Mesothelial cell of epicardium (in vitro differentiated cells): ENCODE measurements around the gene CACNB4. TPM values are rescaled to one million over a fixed set of nuclear protein-coding genes. Genes with fewer than 3 reads are reported as not detected.

Experiments used
- DNase-seq, 2 experiments: peaks; one replicate each; pipeline ENCODE4 v3.0.0; 2021; ENCODE audit warnings: low spot score in 2 of 2; ENCODE audit not compliant: unreplicated experiment in 2 of 2
- H3K27ac Mint-ChIP-seq: 2 replicates; pipeline ENCODE4 v1.8.0; 2021; ENCODE audit warnings: mixed read lengths
- H3K27me3 Mint-ChIP-seq: 2 replicates; pipeline ENCODE4 v1.8.0; 2021; ENCODE audit warnings: low read depth, mixed read lengths
- H3K36me3 Mint-ChIP-seq: 2 replicates; pipeline ENCODE4 v1.8.0; 2021; ENCODE audit warnings: mixed read lengths
- H3K4me1 Mint-ChIP-seq: 2 replicates; pipeline ENCODE4 v1.8.0; 2021; ENCODE audit warnings: mixed read lengths
- H3K4me3 Mint-ChIP-seq: 2 replicates; pipeline ENCODE4 v1.8.0; 2021; ENCODE audit warnings: mild to moderate bottlenecking, moderate library complexity, mixed read lengths
- H3K9me3 Mint-ChIP-seq: 2 replicates; pipeline ENCODE4 v1.8.0; 2021; ENCODE audit warnings: mixed read lengths
- total RNA-seq: library from RNA; stranded (reverse); gene quantifications from 3 replicates; pipeline ENCODE4 v1.2.1, GENCODE V29; 2021
- TF ChIP-seq, protein P1 (sequence below): fragments of 200-600 bp; sonication (generic); IDR thresholded peaks from one replicate; pipeline ENCODE4 v1.5.0; 2021; ENCODE audit warnings: antibody characterized with exemption; ENCODE audit not compliant: unreplicated experiment

CACNB4 gene
- total RNA-seq, 1 donor from 2014 or later: 4.1 TPM

DNA sequence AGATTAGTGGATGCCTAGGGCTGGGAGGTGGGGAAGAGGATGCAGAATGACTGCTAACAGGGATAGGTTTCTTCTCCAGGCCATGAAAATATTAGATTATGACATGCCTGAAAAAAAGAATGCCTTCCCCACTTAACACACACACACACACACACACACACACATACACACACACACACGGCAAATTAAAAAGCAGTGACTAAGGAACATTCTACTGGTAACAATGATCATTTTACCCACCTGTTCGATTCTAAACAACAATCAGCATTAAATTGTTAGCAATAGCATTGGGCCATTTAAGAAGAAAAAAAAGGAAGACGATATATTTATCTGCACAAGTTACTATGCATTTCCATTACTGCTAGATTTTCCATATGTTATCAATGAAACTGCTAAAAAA is 10.8 kb downstream of the CACNB4 start:
- H3K36me3 Mint-ChIP-seq: no peaks in the 10 kb centered on the region
- TF ChIP-seq, protein P1, sequence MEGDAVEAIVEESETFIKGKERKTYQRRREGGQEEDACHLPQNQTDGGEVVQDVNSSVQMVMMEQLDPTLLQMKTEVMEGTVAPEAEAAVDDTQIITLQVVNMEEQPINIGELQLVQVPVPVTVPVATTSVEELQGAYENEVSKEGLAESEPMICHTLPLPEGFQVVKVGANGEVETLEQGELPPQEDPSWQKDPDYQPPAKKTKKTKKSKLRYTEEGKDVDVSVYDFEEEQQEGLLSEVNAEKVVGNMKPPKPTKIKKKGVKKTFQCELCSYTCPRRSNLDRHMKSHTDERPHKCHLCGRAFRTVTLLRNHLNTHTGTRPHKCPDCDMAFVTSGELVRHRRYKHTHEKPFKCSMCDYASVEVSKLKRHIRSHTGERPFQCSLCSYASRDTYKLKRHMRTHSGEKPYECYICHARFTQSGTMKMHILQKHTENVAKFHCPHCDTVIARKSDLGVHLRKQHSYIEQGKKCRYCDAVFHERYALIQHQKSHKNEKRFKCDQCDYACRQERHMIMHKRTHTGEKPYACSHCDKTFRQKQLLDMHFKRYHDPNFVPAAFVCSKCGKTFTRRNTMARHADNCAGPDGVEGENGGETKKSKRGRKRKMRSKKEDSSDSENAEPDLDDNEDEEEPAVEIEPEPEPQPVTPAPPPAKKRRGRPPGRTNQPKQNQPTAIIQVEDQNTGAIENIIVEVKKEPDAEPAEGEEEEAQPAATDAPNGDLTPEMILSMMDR: no peak
- no peaks in the 10 kb centered on the region for H3K9me3 Mint-ChIP-seq
- no peak overlapping the region for H3K27ac Mint-ChIP-seq
- no peak for DNase-seq
- H3K4me1 Mint-ChIP-seq: no peaks in the 10 kb centered on the region
- H3K27me3 Mint-ChIP-seq: peaks cover 8% of the 10 kb centered on the region
- no peak overlapping the region for H3K4me3 Mint-ChIP-seq

DNA sequence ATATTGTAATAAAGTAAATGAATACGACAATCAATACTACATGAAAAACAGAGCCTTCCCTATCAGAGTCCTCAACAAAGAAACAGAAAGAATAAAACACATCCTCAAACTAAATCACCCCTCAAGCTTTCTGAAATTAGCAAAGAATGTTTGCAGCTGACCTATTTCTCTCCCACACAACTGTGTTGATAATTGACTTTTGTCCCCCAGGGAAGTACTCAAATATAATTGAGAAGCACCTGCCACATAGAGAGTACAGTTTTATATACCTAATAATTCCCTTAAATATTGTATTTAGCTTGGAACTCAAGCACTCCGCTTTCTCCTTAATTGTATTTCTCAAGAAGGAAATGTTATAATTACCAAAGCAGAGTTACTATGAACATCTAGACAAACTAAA is 12.6 kb downstream of the CACNB4 start:
- Mint-ChIP-seq H3K27ac (no peak overlapping the region), H3K4me3 (no peak overlapping the region), H3K9me3 (no peaks in the 10 kb centered on the region), H3K4me1 (no peaks in the 10 kb centered on the region), H3K36me3 (no peaks in the 10 kb centered on the region), H3K27me3 (peaks cover 8% of the 10 kb centered on the region)
- no peak for DNase-seq
- TF ChIP-seq, protein P1: no peak

DNA sequence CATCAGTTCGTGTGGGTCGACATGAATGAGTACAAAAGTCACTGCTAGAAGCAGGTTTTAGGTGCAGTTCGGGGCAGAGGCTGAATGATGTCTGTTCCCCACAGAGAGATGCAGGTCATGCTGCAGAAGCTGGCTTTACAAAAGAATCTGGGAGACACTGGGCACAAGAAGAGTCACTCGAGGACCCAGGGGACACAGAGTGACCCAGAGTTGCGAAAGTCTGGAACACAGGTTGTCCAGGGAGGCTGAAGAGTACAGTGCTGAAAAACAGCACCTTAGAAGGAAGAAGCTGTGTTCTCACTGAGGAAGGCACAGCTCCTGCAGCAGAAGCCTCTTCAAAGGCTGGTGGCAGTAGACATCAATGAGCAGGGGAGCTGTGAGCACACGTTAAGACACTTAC is 14.8 kb downstream of the CACNB4 start:
- H3K36me3 Mint-ChIP-seq: no peaks in the 10 kb centered on the region
- H3K9me3 Mint-ChIP-seq: no peaks in the 10 kb centered on the region
- no peaks in the 10 kb centered on the region for H3K4me1 Mint-ChIP-seq
- DNase-seq: no peak
- H3K27ac Mint-ChIP-seq: no peak overlapping the region
- no peak overlapping the region for H3K4me3 Mint-ChIP-seq
- peaks cover 2% of the 10 kb centered on the region for H3K27me3 Mint-ChIP-seq
- TF ChIP-seq, protein P1: no peak

DNA sequence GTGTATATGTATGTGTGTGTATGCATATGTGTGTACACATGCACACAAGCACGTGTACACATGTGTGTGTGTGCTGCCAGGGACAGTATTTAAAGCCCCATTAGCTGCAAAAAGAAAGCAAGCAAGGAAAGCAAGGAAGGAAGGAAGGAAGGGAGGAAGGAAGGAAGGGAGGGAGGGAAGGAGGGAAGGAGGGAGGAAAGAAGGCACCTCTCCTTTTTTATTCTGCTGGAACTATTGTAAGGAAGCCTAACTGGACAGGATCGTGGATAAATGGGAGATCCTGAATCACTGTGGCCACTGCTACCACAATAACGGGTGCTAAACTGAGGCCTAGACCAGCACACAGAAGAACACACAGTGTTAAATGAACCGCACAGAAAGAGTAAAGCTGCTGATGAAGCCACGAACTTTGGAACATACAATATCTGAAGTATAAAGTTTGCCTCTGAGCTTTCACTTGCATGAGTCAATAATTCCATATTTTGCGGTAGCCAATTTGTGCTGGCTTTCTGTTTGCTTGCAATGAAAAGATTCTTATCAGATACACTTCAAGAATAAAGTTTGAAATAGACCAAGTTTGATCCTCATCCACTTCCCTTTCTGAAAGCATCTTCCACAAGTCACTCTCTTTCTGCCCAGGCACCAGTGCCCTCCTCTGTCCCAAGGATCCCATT is 15.5 kb downstream of the CACNB4 start:
- H3K4me3 Mint-ChIP-seq: no peak overlapping the region

DNA sequence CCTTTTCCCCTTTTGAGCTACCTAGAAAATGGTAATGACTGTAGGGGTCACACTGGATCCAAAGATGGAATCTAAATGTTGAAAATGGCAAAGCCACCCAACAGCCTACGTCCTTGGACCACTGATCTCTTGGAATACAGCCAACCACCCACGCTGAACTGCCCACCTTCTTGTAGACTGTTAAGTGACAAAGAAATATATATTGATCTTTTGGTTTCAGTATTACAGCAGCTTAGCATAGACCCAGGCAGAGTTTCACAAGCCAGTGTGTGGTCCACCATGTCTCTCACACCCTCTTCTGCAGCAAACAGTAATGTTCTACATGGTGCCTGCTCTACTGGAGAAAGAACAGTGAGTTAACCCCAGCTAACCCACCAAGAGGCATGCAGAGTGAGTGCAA is 20.2 kb downstream of the CACNB4 start:
- no peak for DNase-seq
- no peaks in the 10 kb centered on the region for H3K36me3 Mint-ChIP-seq
- H3K4me3 Mint-ChIP-seq: no peak overlapping the region
- H3K9me3 Mint-ChIP-seq: no peaks in the 10 kb centered on the region
- TF ChIP-seq, protein P1: no peak
- H3K27ac Mint-ChIP-seq: no peak overlapping the region
- H3K4me1 Mint-ChIP-seq: no peaks in the 10 kb centered on the region
- H3K27me3 Mint-ChIP-seq: no peaks in the 10 kb centered on the region

More for the DNA sequence above, 15.5 kb downstream of the CACNB4 start:
- no peak for DNase-seq
- Mint-ChIP-seq H3K27me3 (no peaks in the 10 kb centered on the region), H3K27ac (no peak overlapping the region), H3K36me3 (no peaks in the 10 kb centered on the region), H3K9me3 (no peaks in the 10 kb centered on the region), H3K4me1 (no peaks in the 10 kb centered on the region)
- TF ChIP-seq, protein P1: no peak
